Measurements from ENCODE around the gene TTLL6.

Gene TTLL6

GRCh38 chr17:48735062-48735351 is 82.0 kb downstream of the TTLL6 start:
- DNase-seq, result no peak

- DNase-seq, result no peak
These were observed 82.5 kb downstream of the TTLL6 start for GRCh38 chr17:48734333-48735061.

GRCh38 chr17:48733632-48734328 is 83.2 kb downstream of the TTLL6 start:
- no peak for DNase-seq

GRCh38 chr17:48732688-48733629 is 84.1 kb downstream of the TTLL6 start:
- DNase-seq, result no peak

DNA sequence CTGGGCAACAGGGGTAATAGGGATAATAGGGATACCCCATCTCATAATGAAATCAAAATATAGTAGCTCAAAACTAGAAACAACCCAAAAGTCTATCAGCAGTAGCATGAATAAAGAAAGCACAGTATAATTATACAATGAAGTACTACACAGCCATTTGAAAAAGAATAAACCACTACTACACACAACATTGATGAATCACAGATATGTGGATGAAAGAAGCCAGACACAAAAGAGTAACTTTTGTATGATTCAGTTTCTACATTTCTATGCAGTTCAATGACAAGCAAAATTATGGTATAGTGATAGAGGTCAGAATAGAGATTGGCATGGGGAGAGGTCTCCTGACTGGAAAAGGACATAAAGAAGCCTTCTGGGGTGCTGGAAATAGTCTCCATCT is 85.7 kb downstream of the TTLL6 start:
- DNase-seq, result no peak

DNA sequence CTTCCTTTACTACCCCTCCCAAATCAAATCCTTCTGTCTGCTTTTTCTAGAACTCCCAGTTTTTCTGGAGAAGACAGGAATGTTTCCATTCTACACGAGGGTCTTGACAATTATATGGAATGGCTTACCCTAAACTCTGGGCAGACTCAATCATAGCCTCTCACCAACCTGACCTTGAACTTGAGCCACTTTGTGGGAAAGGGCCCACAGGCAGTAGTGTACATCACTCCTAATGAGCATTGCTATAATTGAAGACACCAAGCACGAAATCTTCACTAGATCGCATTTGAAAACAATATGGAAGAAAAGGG is 86.8 kb downstream of the TTLL6 start:
- DNase-seq, result no peak

GRCh38 chr17:48729335-48730239 is 87.4 kb downstream of the TTLL6 start:
- DNase-seq, result no peak

GRCh38 chr17:48728232-48729231 is 88.5 kb downstream of the TTLL6 start, which contains the start of gene HOXB13:
TSS of gene HOXB13 (minus strand) at chr17:48728750. CDS start at chr17:48728593, 157 bp downstream.
- DNase-seq, result no peak

- DNase-seq, result no peak
These were observed 89.4 kb downstream of the TTLL6 start for GRCh38 chr17:48727415-48728175.

DNA sequence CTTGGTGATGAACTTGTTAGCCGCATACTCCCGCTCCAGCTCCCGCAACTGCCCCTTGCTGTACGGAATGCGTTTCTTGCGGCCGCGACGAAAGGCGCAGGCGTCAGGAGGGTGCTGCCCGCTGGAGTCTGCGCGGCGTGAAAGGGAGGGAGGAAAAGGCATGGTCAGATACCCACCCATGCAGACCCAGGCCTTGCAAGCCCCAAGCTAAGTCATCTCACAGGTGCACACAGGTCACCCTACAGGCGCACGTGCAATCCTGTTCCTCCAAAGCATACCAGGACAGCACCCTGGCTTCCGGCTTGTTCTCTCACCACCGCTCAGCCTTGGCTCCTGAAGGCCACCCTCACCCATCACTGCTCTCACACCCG is 90.1 kb downstream of the TTLL6 start:
- DNase-seq, result no peak

DNA sequence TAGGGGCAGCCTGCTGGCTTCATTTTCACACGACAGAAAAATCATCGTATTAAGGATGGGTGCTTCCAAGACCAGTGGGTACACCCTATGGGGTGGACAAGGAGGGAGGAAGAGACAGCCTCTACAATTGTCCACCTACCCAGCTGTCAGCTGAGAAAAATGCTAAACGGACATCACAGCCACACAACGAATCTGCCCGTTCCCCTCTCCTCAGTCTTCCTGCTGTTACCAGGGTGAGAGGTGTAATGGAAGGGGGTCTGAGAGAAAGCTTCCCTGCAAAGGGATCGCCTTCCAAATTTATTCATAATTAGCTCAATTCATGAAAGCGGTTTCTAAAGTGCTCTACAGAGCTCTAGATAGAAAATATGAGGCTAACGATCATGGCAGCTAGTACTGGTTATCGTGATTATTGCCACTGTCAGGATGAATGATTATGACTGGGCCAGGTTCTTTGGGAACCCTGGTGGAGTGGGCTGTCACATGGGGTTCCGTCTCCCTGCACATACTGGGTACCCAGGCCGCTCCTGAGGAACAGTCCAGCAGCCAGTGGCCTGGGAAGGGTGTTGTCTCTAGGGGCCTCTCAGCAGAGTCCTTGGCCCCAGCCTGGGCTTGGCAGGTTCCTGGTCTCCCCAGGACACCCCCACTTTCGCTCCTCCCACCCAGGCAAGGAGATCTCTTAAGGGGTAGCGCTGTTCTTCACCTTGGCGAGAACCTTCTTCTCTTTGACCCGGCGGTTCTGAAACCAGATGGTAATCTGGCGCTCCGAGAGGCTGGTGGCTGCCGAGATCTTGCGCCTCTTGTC is 90.7 kb downstream of the TTLL6 start:
- no peak for DNase-seq

DNA sequence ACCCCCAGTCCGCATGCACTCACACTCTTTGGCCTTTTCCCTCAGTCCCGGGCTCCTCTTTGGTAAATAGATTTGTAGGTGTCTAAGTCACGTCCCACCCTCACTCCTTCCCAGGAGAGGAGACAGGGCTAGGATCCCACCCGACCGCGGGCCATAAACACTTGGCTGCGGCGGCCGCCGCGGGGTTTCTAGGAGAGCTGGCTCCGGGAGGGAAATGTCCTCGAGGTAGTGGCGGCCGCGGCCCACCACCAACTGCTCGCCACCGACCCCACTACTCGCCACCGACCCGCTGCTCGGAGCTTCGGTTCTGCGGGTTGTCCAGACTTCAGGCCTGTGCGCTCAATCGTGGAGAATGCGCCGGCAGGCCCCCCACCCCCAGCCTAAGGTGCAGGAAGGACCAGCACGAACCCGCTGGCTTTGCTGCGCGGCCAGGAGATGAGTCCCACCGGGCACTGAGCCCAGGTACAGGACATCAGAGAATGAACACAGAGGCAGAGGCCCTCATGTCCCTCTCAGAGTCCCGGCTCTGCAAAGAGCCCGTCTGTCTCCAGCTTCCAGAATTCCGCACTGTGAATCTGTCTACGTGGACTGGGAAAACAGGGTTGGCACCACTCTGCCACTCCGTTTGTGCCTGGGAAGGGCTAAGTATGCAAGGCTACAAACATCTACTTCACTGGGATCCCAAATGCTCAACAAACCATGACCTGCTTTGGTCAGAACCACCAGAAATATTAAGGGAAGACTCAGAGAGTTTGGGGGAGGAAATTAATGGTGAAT is 91.6 kb downstream of the TTLL6 start:
- no peak for DNase-seq

DNA sequence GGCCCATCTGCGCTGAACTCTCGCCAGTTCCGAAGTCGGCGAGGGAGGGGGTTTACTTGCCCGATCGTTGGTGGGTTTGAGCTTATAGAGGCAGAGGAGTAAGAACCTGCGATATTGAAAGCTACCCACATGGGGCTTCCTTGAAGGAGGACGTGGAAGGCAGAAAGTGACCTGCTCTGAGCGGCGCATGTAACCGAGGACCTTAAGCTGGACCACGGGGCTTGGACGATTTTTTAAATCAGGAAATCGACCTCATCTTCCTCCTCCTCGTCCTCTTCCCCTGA is 92.1 kb downstream of the TTLL6 start:
- DNase-seq, result no peak

DNA sequence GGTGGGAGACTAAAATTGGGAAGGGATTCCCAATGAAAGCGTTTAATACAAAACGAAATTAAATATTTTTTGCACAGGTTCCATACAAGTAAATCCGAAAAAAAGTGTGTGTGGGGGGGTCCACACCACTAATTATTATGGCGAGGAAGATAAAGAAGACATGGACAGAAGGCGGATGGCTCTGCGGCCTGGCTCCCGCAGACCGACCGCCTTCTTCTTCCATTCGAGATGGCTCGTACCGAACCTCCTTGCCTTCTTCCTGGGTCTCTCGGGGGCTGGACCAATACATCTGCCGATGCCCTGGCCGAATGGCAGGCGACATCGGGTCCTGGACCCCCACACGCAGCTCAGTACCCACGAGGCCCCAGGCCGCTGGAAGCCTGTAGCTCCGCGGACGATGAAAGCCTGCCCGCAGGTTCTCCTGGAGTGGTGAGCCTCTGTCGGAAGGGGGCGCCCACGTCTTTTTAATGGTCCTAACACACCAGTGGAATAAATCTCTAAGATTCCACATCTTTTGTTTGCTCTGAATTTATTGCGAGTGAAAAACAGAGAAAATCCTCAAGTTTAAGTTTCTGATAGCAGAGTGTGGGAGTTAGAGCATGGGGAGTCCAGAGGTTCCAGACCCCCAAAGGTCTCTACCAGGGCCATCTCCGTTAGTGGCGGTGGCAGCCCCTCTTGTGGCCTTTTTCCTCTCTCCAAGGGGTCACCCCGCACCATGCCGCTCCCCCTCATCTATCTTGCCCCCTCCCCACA is 92.6 kb downstream of the TTLL6 start:
- peak; percentile 37 for DNase-seq

GRCh38 chr17:48723423-48724250 is 93.4 kb downstream of the TTLL6 start:
- no peak for DNase-seq

DNA sequence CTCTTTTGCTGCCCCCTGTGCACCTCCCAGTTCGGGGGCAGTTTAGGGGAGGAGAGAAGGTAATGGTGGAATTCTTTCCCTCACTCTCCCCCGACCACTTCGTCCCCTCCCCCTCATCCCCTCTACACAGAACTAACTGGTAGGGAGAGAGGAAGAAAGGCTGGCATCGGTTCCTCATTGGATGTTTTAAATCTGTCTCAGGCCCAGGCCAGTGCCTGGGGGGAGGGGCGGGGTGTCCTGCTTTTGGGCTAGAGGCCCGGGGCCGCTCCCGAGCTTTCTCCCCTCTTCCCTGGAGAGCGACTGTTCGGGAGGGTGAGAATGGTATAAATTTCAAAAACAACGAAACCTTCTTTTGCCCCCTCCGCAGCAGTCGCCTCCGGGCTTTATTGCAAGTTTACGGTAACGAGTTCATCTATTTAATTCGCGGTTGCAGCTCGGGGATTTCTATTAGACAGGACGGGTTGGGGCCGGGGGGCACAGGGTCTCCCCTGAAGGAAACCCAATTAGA is 94.1 kb downstream of the TTLL6 start, which contains the start of gene PRAC2:
Gene PRAC2, plus strand, starts transcription at position 271 of the 508 bp plus-strand sequence. CDS start 1,226 bp downstream, outside the sequence.
- DNase-seq, result no peak

Measured in NCI-H146 (cell line).